Cerebellar nuclear complex (tissue), 1 donor: ENCODE measurements around the gene SEMA6A.
A peak's percentile ranks its signal among the peaks of the same experiment; 100 is the strongest.

ENCODE experiments used
- DNase-seq, 2 experiments: peaks; one replicate each; lab custom pipeline; 2025; lab: John Stamatoyannopoulos, UW

The SEMA6A gene

GRCh38 chr5:116439905-116440304 is 134.7 kb downstream of the SEMA6A start:
- no peak for DNase-seq

- no peak for DNase-seq
Observed at GRCh38 chr5:116438979-116439554, 135.6 kb downstream of the SEMA6A start.

- no peak for DNase-seq
Observed at GRCh38 chr5:116437922-116438578, 136.6 kb downstream of the SEMA6A start.

GRCh38 chr5:116437351-116437705 is 137.3 kb downstream of the SEMA6A start:
- DNase-seq, result no peak

GRCh38 chr5:116436674-116437350 is 137.8 kb downstream of the SEMA6A start:
- DNase-seq, result no peak

- no peak for DNase-seq
Observed at GRCh38 chr5:116428966-116429365, 145.7 kb downstream of the SEMA6A start.

- DNase-seq, result no peak
Observed at GRCh38 chr5:116428413-116428812, 146.2 kb downstream of the SEMA6A start.

GRCh38 chr5:116424951-116425350 is 149.7 kb downstream of the SEMA6A start:
- no peak for DNase-seq

- no peak for DNase-seq
Observed at GRCh38 chr5:116424258-116424615, 150.4 kb downstream of the SEMA6A start.

- no peak for DNase-seq
Observed at GRCh38 chr5:116423587-116424257, 150.9 kb downstream of the SEMA6A start.

GRCh38 chr5:116423141-116423540 is 151.5 kb downstream of the SEMA6A start:
- no peak for DNase-seq

GRCh38 chr5:116421080-116421629 is 153.5 kb downstream of the SEMA6A start:
- DNase-seq, result no peak

GRCh38 chr5:116420540-116420939 is 154.1 kb downstream of the SEMA6A start:
- DNase-seq, result no peak

GRCh38 chr5:116419258-116419657 is 155.4 kb downstream of the SEMA6A start:
- no peak for DNase-seq

- DNase-seq, result no peak
Observed at GRCh38 chr5:116418774-116419173, 155.8 kb downstream of the SEMA6A start.

GRCh38 chr5:116418016-116418415 is 156.6 kb downstream of the SEMA6A start:
- no peak for DNase-seq

- no peak for DNase-seq
Observed at GRCh38 chr5:116415989-116416388, 158.6 kb downstream of the SEMA6A start.

- DNase-seq, result no peak
Observed at GRCh38 chr5:116415182-116415581, 159.4 kb downstream of the SEMA6A start.

- peak; percentile 23 to 34 for DNase-seq
Observed at GRCh38 chr5:116411101-116411571, 163.5 kb downstream of the SEMA6A start.

- DNase-seq, result no peak
Observed at GRCh38 chr5:116410336-116410890, 164.2 kb downstream of the SEMA6A start.

- DNase-seq, result peak in 1 of 2 experiments; percentile 50
Observed at GRCh38 chr5:116409591-116410296, 164.9 kb downstream of the SEMA6A start.
